Neural cell (in vitro differentiated cells): ENCODE data around the gene RHOF.

ENCODE experiments used
- CTCF ChIP-seq: fragments of 450-650 bp; IDR thresholded peaks from 2 replicates; pipeline ENCODE4 v1.5.1; 2014; ENCODE audit warnings: antibody characterized with exemption, mild to moderate bottlenecking, moderate library complexity; ENCODE audit not compliant: poor library complexity, severe bottlenecking
- EZH2 ChIP-seq: fragments of 200-600, 300-800 bp; shearing (Covaris generic), sonication (generic); IDR thresholded peaks from 2 replicates; pipeline ENCODE4 v1.6.1; 2014; ENCODE audit warnings: antibody characterized with exemption, low read length, borderline replicate concordance, mild to moderate bottlenecking; ENCODE audit not compliant: insufficient read depth, poor library complexity, severe bottlenecking
- MXI1 ChIP-seq: fragments of 450-650 bp; conservative IDR thresholded peaks from 2 replicates; pipeline ENCODE4 v1.6.1; 2014; ENCODE audit warnings: antibody characterized with exemption, mild to moderate bottlenecking; ENCODE audit not compliant: poor library complexity, severe bottlenecking
- POLR2AphosphoS5 ChIP-seq: IDR thresholded peaks from 2 replicates; pipeline ENCODE4 v1.6.1; 2012
- RAD21 ChIP-seq: fragments of 450-650 bp; conservative IDR thresholded peaks from 2 replicates; pipeline ENCODE4 v1.6.1; 2014; ENCODE audit warnings: antibody characterized with exemption, mild to moderate bottlenecking, moderate library complexity
- REST ChIP-seq: IDR thresholded peaks from 2 replicates; pipeline ENCODE4 v1.6.1; 2012; ENCODE audit warnings: borderline replicate concordance
- SMC3 ChIP-seq: fragments of 450-650 bp; conservative IDR thresholded peaks from 2 replicates; pipeline ENCODE4 v1.6.1; 2014; ENCODE audit warnings: antibody characterized with exemption, mild to moderate bottlenecking, moderate library complexity; ENCODE audit not compliant: poor library complexity
- TAF1 ChIP-seq: IDR thresholded peaks from 2 replicates; pipeline ENCODE4 v1.6.1; 2012; ENCODE audit warnings: low read depth

- no peak for TF ChIP-seq EZH2
- no peak for TF ChIP-seq POLR2AphosphoS5
- TF ChIP-seq CTCF: no peak
- TF ChIP-seq MXI1: no peak
- no peak for TF ChIP-seq TAF1
- no peak for TF ChIP-seq RAD21
- no peak for TF ChIP-seq SMC3
- TF ChIP-seq REST: no peak
Measured at GRCh38 chr12:121802485-121802842, 9.0 kb upstream of the RHOF start.
